K562 (cell line): ENCODE data around the gene CITED1. TPM values are rescaled to one million over a fixed set of nuclear protein-coding genes. Genes with fewer than 3 reads are reported as not detected.

Source experiments
- ATAC-seq: fragments of 200-7000 bp; cut with Tn5 transposase; 3 replicates; pipeline ENCODE4 v1.9.1; 2020; ENCODE audit warnings: moderate library complexity
- BruUV-seq: library from RNA; stranded (reverse); fragments of 400-500 nt; replicated peaks from 2 replicates; lab custom pipeline; 2021; lab: Mats Ljungman, UMichigan
- CTCF ChIA-PET: fragments of 300-600 bp; formaldehyde crosslinking; extraction: SDS; loops from one replicate; lab custom pipeline; 2021; ENCODE audit warnings: low intra/inter-chr PET ratio; lab: Yijun Ruan, JAX
- POLR2A ChIA-PET: fragments of 300-600, 350-650 bp; sonication (Branson Sonifier 250); formaldehyde crosslinking; extraction: SDS; loops from one replicate; lab custom pipeline; 2021; ENCODE audit warnings: antibody characterized with exemption, inconsistent platforms; lab: Yijun Ruan, JAX
- DNase-seq, 4 experiments: peaks; one replicate each; pipeline versions ENCODE4 v3.0.0 to v3.0.0-alpha.2; 2011 to 2018; ENCODE audit warnings: low spot score in 3 of 4, mixed read lengths in 3 of 4; ENCODE audit errors: extremely low read depth in 1 of 4
- FAIRE-seq: peaks from 2 replicates; lab custom pipeline; 2011; peaks lifted over from hg19 to GRCh38; lab: Jason Lieb, UNC
- H2AFZ ChIP-seq: 2 replicates; pipeline ENCODE4 v1.6.0; 2011; ENCODE audit warnings: low read depth, low read length, control low read depth, inconsistent platforms
- H3K27ac ChIP-seq: fragments of 200-600 bp; 3 replicates; pipeline ENCODE4 v1.8.0; 2011; ENCODE audit warnings: low read depth, mild to moderate bottlenecking, control low read depth, inconsistent platforms, low read length, moderate library complexity, mixed read lengths; ENCODE audit errors: extremely low read depth
- H3K27me3 ChIP-seq, 2 experiments: fragments of 300-600 bp in 1 of 2; 2 replicates in 1 of 2; 3 replicates in 1 of 2; pipeline versions ENCODE4 v1.6.0 to v1.8.0; 2011; ENCODE audit warnings: inconsistent platforms in 2 of 2, low read length in 2 of 2, mild to moderate bottlenecking in 1 of 2, mixed read lengths in 1 of 2, moderate library complexity in 1 of 2; ENCODE audit not compliant: control insufficient read depth in 2 of 2, insufficient read depth in 2 of 2
- H3K36me3 ChIP-seq: fragments of 300-600 bp; 3 replicates; pipeline ENCODE4 v1.8.0; 2011; ENCODE audit warnings: mild to moderate bottlenecking, low read length, inconsistent platforms; ENCODE audit not compliant: control insufficient read depth, insufficient read depth
- H3K4me1 ChIP-seq, 2 experiments: fragments of 200-600 bp in 1 of 2; replicated peaks in 1 of 2; 2 replicates in 1 of 2; 3 replicates in 1 of 2; pipeline versions ENCODE4 v1.5.1 to v1.8.0; 2011; ENCODE audit warnings: inconsistent platforms in 2 of 2, low read length in 2 of 2, mild to moderate bottlenecking in 1 of 2, mixed read lengths in 1 of 2, moderate library complexity in 1 of 2; ENCODE audit not compliant: control insufficient read depth in 2 of 2, insufficient read depth in 2 of 2
- H3K4me2 ChIP-seq: 2 replicates; pipeline ENCODE4 v1.6.1; 2011; ENCODE audit warnings: low read length, control low read depth, inconsistent platforms, mixed read lengths; ENCODE audit not compliant: insufficient read depth
- H3K4me3 ChIP-seq: fragments of 200-600 bp; sonication (generic), shearing (Covaris generic); 2 replicates; pipeline ENCODE4 v1.5.1; 2016; ENCODE audit warnings: control low read depth, inconsistent platforms
- H3K79me2 ChIP-seq: fragments of 200-600 bp; 3 replicates; pipeline ENCODE4 v1.8.0; 2011; ENCODE audit warnings: low read length, inconsistent platforms; ENCODE audit not compliant: control insufficient read depth, insufficient read depth
- H3K9ac ChIP-seq, 2 experiments: 2 replicates each; pipeline versions ENCODE4 v1.6.0 to v1.6.1; 2011; ENCODE audit warnings: low read depth in 2 of 2, low read length in 2 of 2, control low read depth in 1 of 2, inconsistent platforms in 1 of 2, mild to moderate bottlenecking in 1 of 2, mixed read lengths in 1 of 2; ENCODE audit not compliant: insufficient read depth in 1 of 2
- H3K9me1 ChIP-seq: one replicate; pipeline ENCODE4 v1.6.0; 2011; ENCODE audit warnings: inconsistent platforms, mild to moderate bottlenecking, low read length, moderate library complexity; ENCODE audit not compliant: control insufficient read depth, insufficient read depth
- H3K9me3 ChIP-seq: replicated peaks from 2 replicates; pipeline ENCODE4 v1.5.1; 2011; ENCODE audit warnings: low read depth, low read length, inconsistent platforms; ENCODE audit not compliant: control insufficient read depth, insufficient read depth
- H4K20me1 ChIP-seq: replicated peaks from 2 replicates; pipeline ENCODE4 v1.6.1; 2011; ENCODE audit warnings: low read length, inconsistent platforms, mixed read lengths; ENCODE audit not compliant: control insufficient read depth, insufficient read depth
- BDP1 ChIP-seq: IDR thresholded peaks from 3 replicates; pipeline ENCODE4 v1.6.1; 2011; ENCODE audit not compliant: insufficient read length, insufficient read depth
- BHLHE40 ChIP-seq: IDR thresholded peaks from 2 replicates; pipeline ENCODE4 v1.6.1; 2011; ENCODE audit warnings: low read length, improper control_type of control experiment
- CBX1 ChIP-seq: sonication (generic); IDR thresholded peaks from 2 replicates; pipeline ENCODE4 v1.6.1; 2016; ENCODE audit warnings: antibody characterized with exemption, low read depth, mild to moderate bottlenecking
- CBX5 ChIP-seq: IDR thresholded peaks from 2 replicates; pipeline ENCODE4 v1.6.1; 2014; ENCODE audit warnings: low read depth, borderline replicate concordance
- CTBP1 ChIP-seq: fragments of 450-650 bp; IDR thresholded peaks from 2 replicates; pipeline ENCODE4 v1.6.1; 2016; ENCODE audit warnings: borderline replicate concordance
- EP400 ChIP-seq: fragments of 450-650 bp; IDR thresholded peaks from 2 replicates; pipeline ENCODE4 v1.6.1; 2017; ENCODE audit warnings: antibody characterized with exemption, mild to moderate bottlenecking, moderate library complexity
- IFI16 ChIP-seq: fragments of 250-450 bp; sonication (Bioruptor Pico); IDR thresholded peaks from 2 replicates; pipeline ENCODE4 v2.1.2; 2022; ENCODE audit warnings: mild to moderate bottlenecking, inconsistent platforms
- PCBP1 ChIP-seq: fragments of 200-400 bp; formaldehyde crosslinking; IDR thresholded peaks from 2 replicates; pipeline ENCODE4 v1.6.1; 2018; ENCODE audit warnings: mild to moderate bottlenecking, low read depth, low read length; ENCODE audit not compliant: poor library complexity, severe bottlenecking
- POLR3G ChIP-seq: IDR thresholded peaks from 2 replicates; pipeline ENCODE4 v1.6.1; 2011; ENCODE audit not compliant: insufficient read length, insufficient replicate concordance; ENCODE audit errors: extremely low read depth
- POU5F1 ChIP-seq: fragments of 150-350 bp; IDR thresholded peaks from 2 replicates; pipeline ENCODE4 v1.6.1; 2014; ENCODE audit warnings: borderline replicate concordance, low read length, low read depth, mild to moderate bottlenecking; ENCODE audit not compliant: partially characterized antibody
- SMARCB1 ChIP-seq: IDR thresholded peaks from 2 replicates; pipeline ENCODE4 v1.6.1; 2011; ENCODE audit warnings: improper control_type of control experiment, low read depth; ENCODE audit not compliant: insufficient read length
- ZNF780A ChIP-seq: fragments of 250-450 bp; sonication (Bioruptor Pico); IDR thresholded peaks from 2 replicates; pipeline ENCODE4 v1.5.0; 2021; ENCODE audit warnings: mild to moderate bottlenecking
- WGBS: fragments of 100-300 bp; shearing (Covaris generic); methylation state at CpG from one replicate; pipeline ENCODE4 v1.1.6; 2016; ENCODE audit warnings: low coverage, mixed read lengths; ENCODE audit not compliant: insufficient coverage; ENCODE audit errors: missing lambda C conversion rate; 5-methylcytosine and 5-hydroxymethylcytosine counted together
- in situ Hi-C: fragments of 300-500 bp; cut with MboI; formaldehyde crosslinking; loops from 4 replicates; pipeline ENCODE4 v1.15.0; 2018; ENCODE audit warnings: inconsistent platforms, mixed read lengths
- intact Hi-C: fragments of 100-400 bp; cut with micrococcal nuclease; formaldehyde crosslinking; loops from 2 replicates; pipeline ENCODE4 v1.14.2; 2022
- polyA plus RNA-seq, 8 experiments: library from polyadenylated mRNA; depleted of rRNA in 4 of 8; stranded (reverse) in 5 of 8; unstranded in 3 of 8; fragments of >200 nt; fragmentation: Nextera tagmentation in 2 of 8; fragmentation: Illumina TruSeq in 1 of 8; extraction: Ambion mirVana in 2 of 8; extraction: Trizol in 1 of 8; gene quantifications; 2 replicates each; pipeline versions ENCODE4 v1.2.1 to v1.2.3, GENCODE V29; 2011 to 2014; ENCODE audit warnings: inconsistent platforms in 1 of 8, missing spikeins in 1 of 8
- total RNA-seq, 7 experiments: library from RNA; depleted of rRNA in 6 of 7; stranded (reverse); fragments of >200 nt in 6 of 7; fragmentation: Illumina TruSeq in 2 of 7; extraction: Trizol in 2 of 7; gene quantifications; 2 replicates each; pipeline versions ENCODE4 v1.2.1 to v1.2.3, GENCODE V29; 2011 to 2021; ENCODE audit warnings: low replicate concordance in 1 of 7
- TF ChIP-seq, protein P1 (sequence below): fragments of 450-650 bp; IDR thresholded peaks from 2 replicates; pipeline ENCODE4 v1.7.1; 2018; ENCODE audit warnings: mild to moderate bottlenecking, low read depth; ENCODE audit not compliant: partially characterized antibody

The CITED1 gene
- total and polyA plus RNA-seq, 9 of the 15 experiments (the other 6 are each of a cell fraction or from before 2014, with no cell fraction given), result 0.56 to 5.8 (median 4.2) TPM

DNA sequence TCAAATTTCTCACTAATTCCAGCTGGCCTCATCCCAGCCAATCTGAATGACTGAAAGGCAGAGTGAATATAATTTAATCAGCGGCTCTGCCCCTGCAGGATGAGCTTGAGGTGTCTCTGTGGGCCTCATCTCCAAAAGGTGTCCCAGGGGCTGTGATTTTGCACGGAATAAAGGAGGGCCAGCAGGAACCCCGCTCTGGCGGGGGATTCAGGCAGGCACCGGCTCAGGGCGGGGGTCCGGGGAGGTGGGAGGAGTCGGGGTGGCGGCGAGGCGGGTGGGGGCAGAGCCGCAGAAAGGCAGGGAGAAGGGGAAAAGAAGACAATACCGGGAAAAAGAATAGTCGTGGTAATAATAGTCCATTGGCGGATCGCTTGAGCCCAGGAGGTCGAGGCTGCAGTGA lies 50.9 kb downstream of the CITED1 start:
- BruUV-seq, result no TSS peak
- no peak for ATAC-seq
- CTCF ChIA-PET, result no interaction called here
- H3K4me3 ChIP-seq, result no peak overlapping the region
- TF ChIP-seq IFI16 (CRISPR knock-in tag) (no peak), SMARCB1 (no peak), BDP1 (no peak), CBX5 (no peak), ZNF780A (CRISPR knock-in tag) (no peak), PCBP1 (no peak), EP400 (no peak), CTBP1 (no peak), POU5F1 (no peak), CBX1 (no peak), POLR3G (no peak), BHLHE40 (no peak)
- TF ChIP-seq, protein P1, sequence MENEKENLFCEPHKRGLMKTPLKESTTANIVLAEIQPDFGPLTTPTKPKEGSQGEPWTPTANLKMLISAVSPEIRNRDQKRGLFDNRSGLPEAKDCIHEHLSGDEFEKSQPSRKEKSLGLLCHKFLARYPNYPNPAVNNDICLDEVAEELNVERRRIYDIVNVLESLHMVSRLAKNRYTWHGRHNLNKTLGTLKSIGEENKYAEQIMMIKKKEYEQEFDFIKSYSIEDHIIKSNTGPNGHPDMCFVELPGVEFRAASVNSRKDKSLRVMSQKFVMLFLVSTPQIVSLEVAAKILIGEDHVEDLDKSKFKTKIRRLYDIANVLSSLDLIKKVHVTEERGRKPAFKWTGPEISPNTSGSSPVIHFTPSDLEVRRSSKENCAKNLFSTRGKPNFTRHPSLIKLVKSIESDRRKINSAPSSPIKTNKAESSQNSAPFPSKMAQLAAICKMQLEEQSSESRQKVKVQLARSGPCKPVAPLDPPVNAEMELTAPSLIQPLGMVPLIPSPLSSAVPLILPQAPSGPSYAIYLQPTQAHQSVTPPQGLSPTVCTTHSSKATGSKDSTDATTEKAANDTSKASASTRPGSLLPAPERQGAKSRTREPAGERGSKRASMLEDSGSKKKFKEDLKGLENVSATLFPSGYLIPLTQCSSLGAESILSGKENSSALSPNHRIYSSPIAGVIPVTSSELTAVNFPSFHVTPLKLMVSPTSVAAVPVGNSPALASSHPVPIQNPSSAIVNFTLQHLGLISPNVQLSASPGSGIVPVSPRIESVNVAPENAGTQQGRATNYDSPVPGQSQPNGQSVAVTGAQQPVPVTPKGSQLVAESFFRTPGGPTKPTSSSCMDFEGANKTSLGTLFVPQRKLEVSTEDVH, result no peak
- TF ChIP-seq, all 486 proteins: peak for 0
- no peaks in the 10 kb centered on the region for H4K20me1 ChIP-seq
- no peak overlapping the region for H2AFZ ChIP-seq
- intact Hi-C loops (no loop called here), in situ Hi-C loops (no loop called here)
- no peaks in the 10 kb centered on the region for H3K79me2 ChIP-seq
- POLR2A ChIA-PET, result interaction anchor here (0.8 to 1.7 kb wide), 4 partner anchors 9 to 22 kb away, joined by 3 to 6 read pairs (median 4); partner anchors contain the start of gene RPS4X
- no peak overlapping the region for H3K27ac ChIP-seq
- 17% methylated on average over 2 of the region's 17 CpGs for WGBS
- no peaks in the 10 kb centered on the region for H3K36me3 ChIP-seq
- no peak overlapping the region for H3K4me2 ChIP-seq
- FAIRE-seq (no peak), DNase-seq (no peak)
- peaks cover 0 to 5% of the 10 kb centered on the region in 2 experiments; a peak in 1 of 5 replicates for H3K27me3 ChIP-seq
- no peaks in the 10 kb centered on the region; a peak in 2 of 5 replicates for H3K4me1 ChIP-seq
- H3K9ac ChIP-seq, result no peak overlapping the region
- no peaks in the 10 kb centered on the region for H3K9me1 ChIP-seq
- no peaks in the 10 kb centered on the region for H3K9me3 ChIP-seq
